SU-DHL-6 (cell line): ENCODE data around the gene PRMT3.

Source experiments
- H2AFZ ChIP-seq: fragments of 200-600 bp; sonication (generic); 2 replicates; pipeline ENCODE4 v1.6.1; 2014; ENCODE audit warnings: low read depth, mild to moderate bottlenecking, moderate library complexity, mixed read lengths, antibody characterized with exemption, low read length; ENCODE audit not compliant: severe bottlenecking
- H3F3A ChIP-seq: fragments of 200-600 bp; shearing (Covaris generic); 2 replicates; pipeline ENCODE4 v1.6.0; 2016; ENCODE audit warnings: antibody characterized with exemption, mild to moderate bottlenecking; ENCODE audit not compliant: insufficient read depth
- H3K27ac ChIP-seq: fragments of 200-600 bp; sonication (generic); 2 replicates; pipeline ENCODE4 v1.5.1; 2016; ENCODE audit warnings: low read depth, mild to moderate bottlenecking, low read length, moderate library complexity, mixed read lengths
- H3K27me3 ChIP-seq: fragments of 200-600 bp; sonication (generic), shearing (Covaris generic); 2 replicates; pipeline ENCODE4 v1.6.0; 2014; ENCODE audit warnings: mild to moderate bottlenecking, low read length
- H3K36me3 ChIP-seq: fragments of 200-600 bp; sonication (generic); 2 replicates; pipeline ENCODE4 v1.6.1; 2014; ENCODE audit warnings: mild to moderate bottlenecking, low read length, mixed read lengths
- H3K4me2 ChIP-seq: fragments of 300-600, 200-600 bp; shearing (Covaris generic), sonication (generic); 2 replicates; pipeline ENCODE4 v1.6.0; 2014; ENCODE audit warnings: low read length, low read depth, mild to moderate bottlenecking; ENCODE audit not compliant: poor library complexity, severe bottlenecking
- H3K4me3 ChIP-seq: fragments of 200-600 bp; sonication (generic); 2 replicates; pipeline ENCODE4 v1.5.1; 2014; ENCODE audit warnings: antibody characterized with exemption, low read length, mild to moderate bottlenecking, mixed read lengths; ENCODE audit not compliant: insufficient read depth, poor library complexity, severe bottlenecking
- H3K79me2 ChIP-seq: fragments of 200-600 bp; sonication (generic); 2 replicates; pipeline ENCODE4 v1.6.1; 2014; ENCODE audit warnings: mild to moderate bottlenecking, low read length, moderate library complexity; ENCODE audit not compliant: insufficient read depth
- H3K9ac ChIP-seq: fragments of 200-600 bp; sonication (generic); 2 replicates; pipeline ENCODE4 v1.7.0; 2014; ENCODE audit warnings: mild to moderate bottlenecking, low read length
- H3K9me2 ChIP-seq: fragments of 200-600 bp; sonication (generic); replicated peaks from 2 replicates; pipeline ENCODE4 v1.6.1; 2014; ENCODE audit warnings: low read length; ENCODE audit not compliant: insufficient read depth
- H3K9me3 ChIP-seq: fragments of 200-600 bp; sonication (generic); 2 replicates; pipeline ENCODE4 v1.6.1; 2014; ENCODE audit warnings: low read length, mixed read lengths; ENCODE audit not compliant: insufficient read depth
- H4K20me1 ChIP-seq: fragments of 200-600 bp; sonication (generic); 2 replicates; pipeline ENCODE4 v1.6.1; 2014; ENCODE audit warnings: low read depth, mild to moderate bottlenecking, antibody characterized with exemption, low read length, moderate library complexity, mixed read lengths
- EZH2phosphoT487 ChIP-seq: fragments of 200-600 bp; sonication (generic), shearing (Covaris generic); conservative IDR thresholded peaks from 2 replicates; pipeline ENCODE4 v1.6.1; 2018; ENCODE audit warnings: mild to moderate bottlenecking, antibody characterized with exemption, low read length, moderate library complexity, mixed read lengths
- TF ChIP-seq, protein P1 (sequence below): fragments of 200-600 bp; sonication (generic); IDR thresholded peaks from one replicate; pipeline ENCODE4 v1.5.1; 2017; ENCODE audit warnings: antibody characterized with exemption, mild to moderate bottlenecking, low read length, moderate library complexity; ENCODE audit not compliant: insufficient read depth, poor library complexity, severe bottlenecking

PRMT3 gene

DNA sequence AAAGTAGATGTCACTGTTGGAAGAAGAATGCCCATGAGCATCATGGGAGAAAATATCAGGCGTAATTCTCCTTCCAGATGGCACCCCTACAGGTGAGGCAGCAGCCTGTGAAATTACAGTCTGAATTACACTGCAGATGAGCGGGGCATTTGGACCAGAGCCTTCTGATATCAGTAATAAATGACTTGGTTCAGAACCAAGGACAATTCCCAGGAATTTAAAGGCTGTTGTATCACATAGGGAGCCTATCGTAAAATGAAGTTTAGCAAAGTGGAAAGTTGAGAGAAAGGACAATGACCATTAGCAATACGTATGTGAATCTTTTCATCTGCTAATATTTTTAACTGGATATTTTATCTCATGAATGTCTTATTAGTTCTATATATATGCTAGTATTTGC is 61.3 kb downstream of the PRMT3 start:
- Histone ChIP-seq H3K27ac (no peak overlapping the region), H3F3A (0 out of 2 replicates have a peak, but pooled peaks cover 3% of the 10 kb centered on the region), H3K9me2 (no peaks in the 10 kb centered on the region), H3K9ac (no peak overlapping the region), H3K9me3 (no peaks in the 10 kb centered on the region), H3K36me3 (peaks cover 50% of the 10 kb centered on the region), H3K79me2 (peaks cover 23% of the 10 kb centered on the region), H2AFZ (no peak overlapping the region), H3K4me2 (no peak overlapping the region), H3K4me3 (no peak overlapping the region), H3K27me3 (no peaks in the 10 kb centered on the region), H4K20me1 (0 out of 2 replicates have a peak, but pooled peaks cover 6% of the 10 kb centered on the region)
- TF ChIP-seq, protein P1, sequence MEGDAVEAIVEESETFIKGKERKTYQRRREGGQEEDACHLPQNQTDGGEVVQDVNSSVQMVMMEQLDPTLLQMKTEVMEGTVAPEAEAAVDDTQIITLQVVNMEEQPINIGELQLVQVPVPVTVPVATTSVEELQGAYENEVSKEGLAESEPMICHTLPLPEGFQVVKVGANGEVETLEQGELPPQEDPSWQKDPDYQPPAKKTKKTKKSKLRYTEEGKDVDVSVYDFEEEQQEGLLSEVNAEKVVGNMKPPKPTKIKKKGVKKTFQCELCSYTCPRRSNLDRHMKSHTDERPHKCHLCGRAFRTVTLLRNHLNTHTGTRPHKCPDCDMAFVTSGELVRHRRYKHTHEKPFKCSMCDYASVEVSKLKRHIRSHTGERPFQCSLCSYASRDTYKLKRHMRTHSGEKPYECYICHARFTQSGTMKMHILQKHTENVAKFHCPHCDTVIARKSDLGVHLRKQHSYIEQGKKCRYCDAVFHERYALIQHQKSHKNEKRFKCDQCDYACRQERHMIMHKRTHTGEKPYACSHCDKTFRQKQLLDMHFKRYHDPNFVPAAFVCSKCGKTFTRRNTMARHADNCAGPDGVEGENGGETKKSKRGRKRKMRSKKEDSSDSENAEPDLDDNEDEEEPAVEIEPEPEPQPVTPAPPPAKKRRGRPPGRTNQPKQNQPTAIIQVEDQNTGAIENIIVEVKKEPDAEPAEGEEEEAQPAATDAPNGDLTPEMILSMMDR = no peak
- no peak for TF ChIP-seq EZH2phosphoT487

DNA sequence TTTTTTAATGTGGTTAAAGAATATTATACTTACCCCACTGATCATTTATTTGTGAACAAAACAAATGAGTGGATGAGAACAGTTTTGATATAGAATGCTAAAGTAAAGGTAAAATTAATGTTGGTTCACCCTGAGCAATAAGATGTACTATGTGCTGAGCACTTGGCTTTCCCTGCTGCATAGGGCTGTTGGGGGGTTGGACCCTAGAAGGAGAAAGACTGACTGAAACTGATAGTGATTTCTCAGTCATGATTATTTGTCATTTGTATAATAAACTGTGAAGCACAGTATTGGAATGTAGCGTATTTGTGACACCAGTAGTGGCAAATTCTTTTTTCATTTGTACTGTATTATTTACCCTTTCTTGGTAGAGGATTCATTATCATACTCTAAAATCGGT is 63.3 kb downstream of the PRMT3 start:
- Histone ChIP-seq H3F3A (0 out of 2 replicates have a peak, but pooled peaks cover 3% of the 10 kb centered on the region), H4K20me1 (no peaks in the 10 kb centered on the region), H3K9ac (no peak overlapping the region), H3K36me3 (peaks cover 51% of the 10 kb centered on the region), H3K4me2 (no peak overlapping the region), H3K27ac (no peak overlapping the region), H3K9me2 (no peaks in the 10 kb centered on the region), H3K27me3 (no peaks in the 10 kb centered on the region), H3K4me3 (no peak overlapping the region), H3K9me3 (no peaks in the 10 kb centered on the region), H2AFZ (no peak overlapping the region), H3K79me2 (peaks cover 4% of the 10 kb centered on the region)
- TF ChIP-seq, protein P1 = no peak
- TF ChIP-seq EZH2phosphoT487 = no peak

DNA sequence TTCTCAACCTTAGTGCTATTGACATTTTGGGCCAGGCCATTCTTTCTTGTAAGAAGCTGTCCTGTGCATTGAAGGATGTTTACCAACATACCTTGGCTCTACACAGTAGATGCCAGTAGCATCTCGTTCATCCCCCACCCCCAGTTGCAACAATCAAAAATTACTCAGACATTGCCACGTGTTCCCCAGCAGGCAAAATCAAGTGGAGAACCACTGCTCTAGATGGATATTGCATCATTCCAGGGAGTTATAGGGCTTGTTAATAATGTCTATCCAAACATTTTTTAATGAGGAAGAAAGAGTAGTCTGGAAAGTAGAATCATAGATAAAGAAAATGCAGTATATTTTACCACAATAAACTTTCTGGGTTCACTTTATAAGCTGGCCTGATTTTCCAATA is 64.1 kb downstream of the PRMT3 start:
- Histone ChIP-seq H3F3A (0 out of 2 replicates have a peak, but pooled peaks cover 3% of the 10 kb centered on the region), H3K9ac (no peak overlapping the region), H4K20me1 (no peaks in the 10 kb centered on the region), H3K4me3 (no peak overlapping the region), H2AFZ (no peak overlapping the region), H3K27me3 (no peaks in the 10 kb centered on the region), H3K9me3 (no peaks in the 10 kb centered on the region), H3K9me2 (no peaks in the 10 kb centered on the region), H3K36me3 (peaks cover 49% of the 10 kb centered on the region), H3K79me2 (no peaks in the 10 kb centered on the region; the same call in 1 of the 2 replicates), H3K4me2 (no peak overlapping the region), H3K27ac (no peak overlapping the region)
- no peak for TF ChIP-seq EZH2phosphoT487
- TF ChIP-seq, protein P1 = no peak
